ENCODE measurements around the gene GFRA1. TPM values are rescaled to one million over a fixed set of nuclear protein-coding genes. Genes with fewer than 3 reads are reported as not detected.

The GFRA1 gene
- total RNA-seq, 4 donors from 2014 or later = 2.6 to 75.1 (median 48.0) TPM

- Histone ChIP-seq H3K27me3 (no peaks in the 10 kb centered on the region), H3K27ac (no peak overlapping the region), H3K36me3 (no peaks in the 10 kb centered on the region), H3K4me3 (no peak overlapping the region), H3K4me1 (no peaks in the 10 kb centered on the region), H3K9me3 (no peaks in the 10 kb centered on the region)
- TF ChIP-seq CTCF (IDR thresholded peaks at IDR 0.05) (no peak), POLR2A (IDR thresholded peaks at IDR 0.05) (no peak)
- no peak for DNase-seq
- intact Hi-C loops (cut with DNase I; ENCODE audit: low total_unique reads) = no loop called here
These were observed 154.2 kb downstream of the GFRA1 start for GRCh38 chr10:116118847-116119246.

- DNase-seq = no peak
- TF ChIP-seq CTCF (IDR thresholded peaks at IDR 0.05) (no peak), POLR2A (IDR thresholded peaks at IDR 0.05) (no peak)
- H3K4me1 ChIP-seq = no peaks in the 10 kb centered on the region
- intact Hi-C loops (cut with DNase I; ENCODE audit: low total_unique reads) = no loop called here
- no peaks in the 10 kb centered on the region for H3K36me3 ChIP-seq
- no peak overlapping the region for H3K4me3 ChIP-seq
- H3K27ac ChIP-seq = no peak overlapping the region
- H3K9me3 ChIP-seq = no peaks in the 10 kb centered on the region
- H3K27me3 ChIP-seq = no peaks in the 10 kb centered on the region
These were observed 157.2 kb downstream of the GFRA1 start for GRCh38 chr10:116115797-116116196.

GRCh38 chr10:116115036-116115641 is 157.9 kb downstream of the GFRA1 start:
- no peak overlapping the region for H3K27ac ChIP-seq
- H3K4me3 ChIP-seq = no peak overlapping the region
- no peak for DNase-seq
- no peaks in the 10 kb centered on the region for H3K9me3 ChIP-seq
- intact Hi-C loops (cut with DNase I; ENCODE audit: low total_unique reads) = no loop called here
- TF ChIP-seq CTCF (IDR thresholded peaks at IDR 0.05) (no peak), POLR2A (IDR thresholded peaks at IDR 0.05) (no peak)
- H3K4me1 ChIP-seq = no peaks in the 10 kb centered on the region
- H3K36me3 ChIP-seq = no peaks in the 10 kb centered on the region
- H3K27me3 ChIP-seq = no peaks in the 10 kb centered on the region

- no peaks in the 10 kb centered on the region for H3K4me1 ChIP-seq
- no peak overlapping the region for H3K27ac ChIP-seq
- H3K4me3 ChIP-seq = no peak overlapping the region
- intact Hi-C loops (cut with DNase I; ENCODE audit: low total_unique reads) = no loop called here
- H3K9me3 ChIP-seq = no peaks in the 10 kb centered on the region
- H3K27me3 ChIP-seq = no peaks in the 10 kb centered on the region
- no peaks in the 10 kb centered on the region for H3K36me3 ChIP-seq
- TF ChIP-seq CTCF (IDR thresholded peaks at IDR 0.05) (no peak), POLR2A (IDR thresholded peaks at IDR 0.05) (no peak)
- DNase-seq = no peak
These were observed 159.1 kb downstream of the GFRA1 start for GRCh38 chr10:116113721-116114501.
